GM03348 (cell line): Measurements from ENCODE around the gene ERGIC2.
"Not testable (repeated sequence)": the region's sequence is repeated elsewhere in the genome, so short reads cannot be mapped to it uniquely, and the experiment has no call there.

Experiments
- DNase-seq: peaks from one replicate; pipeline ENCODE4 v3.0.0; 2012; ENCODE audit warnings: low spot score

The ERGIC2 gene

DNA sequence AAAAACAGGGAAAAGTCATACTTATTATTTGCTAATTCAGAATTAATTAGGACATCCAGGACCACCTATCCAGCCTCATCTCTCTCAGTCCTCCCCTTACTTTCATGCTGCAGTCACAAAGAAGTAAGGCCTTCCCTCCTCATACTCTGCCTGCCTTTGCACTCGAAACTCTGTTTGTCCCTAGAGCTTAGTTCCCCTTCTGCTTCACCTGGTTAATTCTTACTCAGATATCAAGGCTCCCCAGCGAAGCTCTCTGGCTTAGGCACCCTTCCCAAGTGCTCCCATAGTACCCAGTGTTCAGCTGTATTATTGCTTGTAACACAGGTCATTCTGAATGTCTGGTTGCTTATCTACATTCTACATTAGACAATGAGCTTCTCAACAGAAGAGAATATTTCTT is 81.3 kb downstream of the ERGIC2 start:
- DNase-seq, result no peak

DNA sequence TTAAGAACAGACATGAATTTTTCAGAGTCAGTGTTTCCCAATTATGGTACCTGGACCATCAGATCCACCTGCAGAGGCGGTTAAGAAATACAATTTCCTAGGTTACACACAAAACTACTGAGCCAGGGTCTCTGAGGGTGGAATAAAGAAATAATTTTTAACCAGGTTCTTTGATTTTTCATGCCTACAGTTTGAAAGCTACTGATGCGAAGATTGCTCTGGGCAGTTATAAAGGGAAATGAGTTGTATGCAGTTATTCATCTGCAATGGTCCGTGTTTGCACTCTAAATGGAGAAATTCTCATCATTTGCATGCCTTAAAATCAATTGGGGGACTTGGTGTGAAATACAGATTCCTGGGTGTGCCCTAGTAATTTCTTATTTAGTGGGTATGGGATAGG is 89.7 kb downstream of the ERGIC2 start:
- no peak for DNase-seq

DNA sequence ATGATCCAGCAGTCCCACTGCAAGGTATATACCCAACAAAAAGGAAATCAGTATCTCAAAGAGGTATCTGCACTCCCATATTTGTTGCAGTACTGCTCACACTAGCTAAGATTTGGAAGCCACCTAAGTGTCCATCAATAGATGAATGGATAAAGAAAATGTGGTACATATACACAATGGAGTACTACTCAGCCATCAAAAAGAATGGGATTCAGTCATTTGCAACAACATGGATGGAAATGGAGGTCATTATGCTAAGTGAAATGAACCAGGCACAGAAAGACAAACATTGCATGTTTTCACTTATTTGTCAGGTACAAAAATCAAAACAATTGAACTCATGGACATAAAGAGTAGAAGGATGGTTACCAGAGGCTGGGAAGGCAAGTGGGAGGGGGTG is 90.5 kb downstream of the ERGIC2 start:
- DNase-seq, result not testable (repeated sequence)

DNA sequence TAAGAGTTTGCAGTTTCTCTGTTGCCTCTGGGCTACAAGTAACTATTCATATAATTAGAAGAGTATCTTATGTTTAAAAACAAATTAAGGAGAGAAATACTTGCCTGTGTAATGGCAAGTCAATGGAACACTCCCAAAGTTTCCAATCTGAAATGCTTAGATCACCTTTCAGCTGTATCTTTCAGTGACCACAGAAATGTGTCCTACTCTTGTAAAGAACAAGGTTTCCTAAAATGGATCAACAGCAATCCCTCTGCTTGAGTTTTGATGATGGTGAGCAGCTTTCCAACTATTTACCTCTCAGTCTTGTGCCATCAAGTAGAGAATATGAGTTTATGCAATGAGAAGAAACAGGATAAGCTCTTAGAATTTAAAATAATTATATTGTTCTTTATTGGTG is 92.9 kb downstream of the ERGIC2 start:
- DNase-seq, result no peak

GRCh38 chr12:29287622-29288021 is 93.3 kb downstream of the ERGIC2 start:
- DNase-seq, result no peak
